Stimulated activated CD8-positive, alpha-beta memory T cell treated with anti-CD3 and anti-CD28 coated beads, Interleukin-12 subunit alpha, Interleukin-12 subunit beta, amount 100 ng/mL, for 1 hour (primary cell): ENCODE measurements around the gene L3MBTL2.

Experiments used
- DNase-seq: peaks from one replicate; pipeline ENCODE4 v3.0.0-alpha.2; 2020; ENCODE audit warnings: low read depth

Gene L3MBTL2

DNA sequence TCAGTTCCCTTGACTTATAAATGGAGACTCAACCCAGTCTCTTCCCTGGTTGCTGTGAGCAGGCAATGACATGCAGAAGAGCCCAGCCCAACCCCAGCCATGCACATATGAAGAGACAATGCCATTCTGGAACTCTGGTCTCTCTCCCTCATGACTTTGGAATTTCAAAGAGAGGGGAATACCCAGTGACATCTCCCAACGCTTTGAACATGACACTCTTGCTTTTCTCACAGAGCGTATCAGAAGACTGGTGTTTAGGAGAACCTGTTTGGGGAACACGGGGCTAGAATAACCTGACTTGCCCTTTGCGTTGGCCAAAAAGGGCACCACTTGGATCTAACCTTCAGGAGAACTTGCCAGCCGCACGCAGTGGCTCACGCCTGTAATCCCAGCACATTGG lies 68.0 kb downstream of the L3MBTL2 start:
- no peak for DNase-seq

DNA sequence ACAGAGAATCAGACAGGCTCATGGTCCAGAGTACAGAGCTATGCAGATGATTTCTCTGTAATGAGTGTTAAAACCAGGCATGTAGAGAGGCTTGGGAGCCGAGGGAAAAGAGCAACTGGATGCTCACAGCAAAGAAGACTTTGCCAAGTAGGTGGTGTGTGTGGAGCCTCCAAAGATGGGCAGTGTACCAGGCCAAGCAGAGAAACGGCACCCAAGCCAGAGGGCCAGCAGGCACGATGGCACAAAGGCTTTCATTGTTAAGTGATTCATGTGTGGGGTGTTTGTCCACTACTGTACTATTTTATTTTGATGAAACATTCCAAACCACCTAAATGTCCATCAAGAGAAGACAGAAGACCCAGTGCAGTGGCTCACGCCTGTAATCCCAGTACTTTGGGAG lies 69.7 kb downstream of the L3MBTL2 start:
- no peak for DNase-seq

DNA sequence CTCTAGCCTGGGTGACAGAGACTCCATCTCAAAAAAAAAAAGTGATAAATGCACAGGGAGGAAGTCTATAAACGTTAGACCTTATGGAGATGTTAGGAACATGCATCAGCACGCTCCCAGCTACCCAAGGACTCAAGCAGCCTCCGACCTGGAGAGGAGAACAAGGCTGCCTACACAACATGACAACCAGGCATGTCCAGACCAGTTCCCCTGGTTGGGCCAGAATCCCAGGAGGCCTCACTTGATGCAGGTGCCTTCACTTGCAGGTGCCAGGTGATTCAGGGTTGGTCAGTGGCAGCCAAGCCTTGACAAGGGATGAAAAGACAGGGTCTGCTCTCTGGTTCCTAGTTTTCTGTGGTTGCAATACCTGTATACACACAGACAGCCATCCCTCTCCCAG lies 75.0 kb downstream of the L3MBTL2 start:
- DNase-seq = no peak

DNA sequence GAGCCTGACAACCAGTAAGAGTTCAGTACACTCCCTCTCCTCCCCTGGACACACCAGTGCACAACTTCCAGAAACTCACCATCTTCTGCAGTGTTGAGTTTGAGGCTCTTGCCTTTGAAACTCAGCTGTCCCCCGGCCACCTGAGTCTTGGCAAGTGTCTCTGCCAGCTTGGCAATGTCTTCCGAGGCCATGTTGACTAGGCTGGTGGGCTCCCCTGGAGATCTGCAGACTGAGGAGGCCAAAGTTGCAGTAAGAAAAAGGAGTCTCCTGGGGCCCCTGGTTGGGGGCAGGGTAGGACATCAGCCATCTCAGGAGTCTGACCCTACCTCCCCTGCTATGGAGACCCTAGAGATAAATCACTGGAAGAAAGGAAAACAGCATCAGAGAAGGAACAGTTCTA lies 75.7 kb downstream of the L3MBTL2 start:
- no peak for DNase-seq
